Activated naive CD8-positive, alpha-beta T cell (primary cell): Measurements from ENCODE around the gene EDDM13.

Experiments used
- H3K27ac Mint-ChIP-seq: one replicate; pipeline ENCODE4 v1.8.0; 2021; ENCODE audit warnings: mixed read lengths
- H3K27me3 Mint-ChIP-seq: one replicate; pipeline ENCODE4 v1.8.0; 2021; ENCODE audit warnings: mixed read lengths
- H3K36me3 Mint-ChIP-seq: one replicate; pipeline ENCODE4 v1.8.0; 2021; ENCODE audit warnings: mixed read lengths
- H3K4me1 Mint-ChIP-seq: one replicate; pipeline ENCODE4 v1.8.0; 2021; ENCODE audit warnings: low read depth, mixed read lengths
- H3K4me3 Mint-ChIP-seq: one replicate; pipeline ENCODE4 v1.8.0; 2021; ENCODE audit warnings: mild to moderate bottlenecking, mixed read lengths
- H3K9me3 Mint-ChIP-seq: one replicate; pipeline ENCODE4 v1.8.0; 2021; ENCODE audit warnings: low read depth, mixed read lengths

EDDM13 gene

GRCh38 chr19:56308792-56309191 is 36.2 kb downstream of the EDDM13 start:
- H3K27me3 Mint-ChIP-seq, result no peaks in the 10 kb centered on the region
- no peak overlapping the region for H3K4me3 Mint-ChIP-seq
- H3K9me3 Mint-ChIP-seq, result peaks cover 5% of the 10 kb centered on the region
- H3K4me1 Mint-ChIP-seq, result peaks cover 24% of the 10 kb centered on the region
- H3K27ac Mint-ChIP-seq, result no peak overlapping the region
- H3K36me3 Mint-ChIP-seq, result peaks cover 27% of the 10 kb centered on the region

GRCh38 chr19:56309511-56310185 is 37.1 kb downstream of the EDDM13 start:
- Mint-ChIP-seq H3K27ac (no peak overlapping the region), H3K4me1 (peaks cover 28% of the 10 kb centered on the region), H3K4me3 (no peak overlapping the region), H3K9me3 (peaks cover 5% of the 10 kb centered on the region), H3K27me3 (no peaks in the 10 kb centered on the region), H3K36me3 (peaks cover 25% of the 10 kb centered on the region)

GRCh38 chr19:56310462-56310861 is 37.9 kb downstream of the EDDM13 start:
- Mint-ChIP-seq H3K27me3 (no peaks in the 10 kb centered on the region), H3K27ac (no peak overlapping the region), H3K4me3 (no peak overlapping the region), H3K36me3 (peaks cover 21% of the 10 kb centered on the region), H3K9me3 (peaks cover 5% of the 10 kb centered on the region), H3K4me1 (peaks cover 28% of the 10 kb centered on the region)

GRCh38 chr19:56312342-56312741 is 39.8 kb downstream of the EDDM13 start:
- Mint-ChIP-seq H3K4me1 (peaks cover 28% of the 10 kb centered on the region), H3K36me3 (peaks cover 19% of the 10 kb centered on the region), H3K27me3 (no peaks in the 10 kb centered on the region), H3K9me3 (peaks cover 5% of the 10 kb centered on the region), H3K27ac (no peak overlapping the region), H3K4me3 (peak overlapping the region; percentile 59)

- peak overlapping the region; percentile 98 for H3K4me3 Mint-ChIP-seq
- peaks cover 28% of the 10 kb centered on the region for H3K4me1 Mint-ChIP-seq
- H3K27ac Mint-ChIP-seq, result peak overlapping the region; percentile 100
- peaks cover 5% of the 10 kb centered on the region for H3K9me3 Mint-ChIP-seq
- peaks cover 19% of the 10 kb centered on the region for H3K36me3 Mint-ChIP-seq
- no peaks in the 10 kb centered on the region for H3K27me3 Mint-ChIP-seq
Observed at GRCh38 chr19:56312787-56313657, 40.5 kb downstream of the EDDM13 start.

- Mint-ChIP-seq H3K36me3 (peaks cover 14% of the 10 kb centered on the region), H3K27ac (peak overlapping the region; percentile 100), H3K27me3 (no peaks in the 10 kb centered on the region), H3K4me1 (peaks cover 28% of the 10 kb centered on the region), H3K9me3 (peaks cover 5% of the 10 kb centered on the region), H3K4me3 (peak overlapping the region; percentile 98)
Observed at GRCh38 chr19:56314018-56314380, 41.5 kb downstream of the EDDM13 start.

GRCh38 chr19:56314381-56315076 is 42.0 kb downstream of the EDDM13 start, which contains the start of gene ZSCAN5A:
ZSCAN5A (minus strand) TSS chr19:56314839; CDS start chr19:56225046, 89,793 bp downstream.
- H3K27ac Mint-ChIP-seq, result peak within 1 kb of the TSS; percentile 100

GRCh38 chr19:56315077-56315828 is 42.7 kb downstream of the EDDM13 start:
- Mint-ChIP-seq H3K4me1 (peaks cover 26% of the 10 kb centered on the region), H3K36me3 (peaks cover 13% of the 10 kb centered on the region)

More at GRCh38 chr19:56314381-56315076, 42.0 kb downstream of the EDDM13 start, which contains the start of gene ZSCAN5A:
- Mint-ChIP-seq H3K36me3 (peaks cover 13% of the 10 kb centered on the region), H3K4me1 (peaks cover 28% of the 10 kb centered on the region), H3K27me3 (no peaks in the 10 kb centered on the region), H3K4me3 (peak within 1 kb of the TSS; percentile 98), H3K9me3 (peaks cover 5% of the 10 kb centered on the region)

GRCh38 chr19:56316728-56317127 is 44.2 kb downstream of the EDDM13 start:
- Mint-ChIP-seq H3K4me1 (peaks cover 23% of the 10 kb centered on the region), H3K4me3 (no peak overlapping the region), H3K27me3 (no peaks in the 10 kb centered on the region), H3K9me3 (peaks cover 5% of the 10 kb centered on the region), H3K27ac (no peak overlapping the region), H3K36me3 (peaks cover 9% of the 10 kb centered on the region)

More at GRCh38 chr19:56315077-56315828, 42.7 kb downstream of the EDDM13 start:
- no peaks in the 10 kb centered on the region for H3K27me3 Mint-ChIP-seq
- peak overlapping the region; percentile 100 for H3K27ac Mint-ChIP-seq
- peak overlapping the region; percentile 98 for H3K4me3 Mint-ChIP-seq
- peaks cover 5% of the 10 kb centered on the region for H3K9me3 Mint-ChIP-seq

GRCh38 chr19:56317749-56318148 is 45.2 kb downstream of the EDDM13 start:
- Mint-ChIP-seq H3K27ac (no peak overlapping the region), H3K27me3 (peaks cover 2% of the 10 kb centered on the region), H3K4me1 (peaks cover 15% of the 10 kb centered on the region), H3K36me3 (peaks cover 4% of the 10 kb centered on the region), H3K9me3 (peaks cover 5% of the 10 kb centered on the region), H3K4me3 (no peak overlapping the region)

- no peaks in the 10 kb centered on the region for H3K4me1 Mint-ChIP-seq
- peaks cover 2% of the 10 kb centered on the region for H3K27me3 Mint-ChIP-seq
- no peaks in the 10 kb centered on the region for H3K9me3 Mint-ChIP-seq
- H3K36me3 Mint-ChIP-seq, result no peaks in the 10 kb centered on the region
- H3K27ac Mint-ChIP-seq, result no peak overlapping the region
- no peak overlapping the region for H3K4me3 Mint-ChIP-seq
Observed at GRCh38 chr19:56319991-56320390, 47.4 kb downstream of the EDDM13 start.

- no peaks in the 10 kb centered on the region for H3K9me3 Mint-ChIP-seq
- H3K27me3 Mint-ChIP-seq, result peaks cover 2% of the 10 kb centered on the region
- no peaks in the 10 kb centered on the region for H3K4me1 Mint-ChIP-seq
- no peaks in the 10 kb centered on the region for H3K36me3 Mint-ChIP-seq
- H3K27ac Mint-ChIP-seq, result no peak overlapping the region
- H3K4me3 Mint-ChIP-seq, result no peak overlapping the region
Observed at GRCh38 chr19:56321254-56321988, 48.9 kb downstream of the EDDM13 start.

- no peak overlapping the region for H3K4me3 Mint-ChIP-seq
- no peak overlapping the region for H3K27ac Mint-ChIP-seq
- no peaks in the 10 kb centered on the region for H3K4me1 Mint-ChIP-seq
- no peaks in the 10 kb centered on the region for H3K9me3 Mint-ChIP-seq
- no peaks in the 10 kb centered on the region for H3K36me3 Mint-ChIP-seq
- H3K27me3 Mint-ChIP-seq, result peaks cover 2% of the 10 kb centered on the region
Observed at GRCh38 chr19:56321989-56322440, 49.5 kb downstream of the EDDM13 start.

GRCh38 chr19:56324436-56324835 is 51.9 kb downstream of the EDDM13 start:
- Mint-ChIP-seq H3K36me3 (no peaks in the 10 kb centered on the region), H3K9me3 (no peaks in the 10 kb centered on the region), H3K4me1 (no peaks in the 10 kb centered on the region), H3K27me3 (peaks cover 2% of the 10 kb centered on the region), H3K27ac (no peak overlapping the region), H3K4me3 (no peak overlapping the region)
